ENCODE data around the gene SLC35A3. TPM values are rescaled to one million over a fixed set of nuclear protein-coding genes. Genes with fewer than 3 reads are reported as not detected.
"Not testable (repeated sequence)": the region's sequence is repeated elsewhere in the genome, so short reads cannot be mapped to it uniquely, and the experiment has no call there.

SLC35A3 gene
- total RNA-seq, 1 donor from 2014 or later, result 7.7 TPM

- no peak for DNase-seq
- intact Hi-C loops (cut with DNase I), result no loop called here
- no peak for ATAC-seq (ENCODE audit: poor library complexity)
Measured at GRCh38 chr1:100010804-100011203, 41.0 kb downstream of the SLC35A3 start.

DNA sequence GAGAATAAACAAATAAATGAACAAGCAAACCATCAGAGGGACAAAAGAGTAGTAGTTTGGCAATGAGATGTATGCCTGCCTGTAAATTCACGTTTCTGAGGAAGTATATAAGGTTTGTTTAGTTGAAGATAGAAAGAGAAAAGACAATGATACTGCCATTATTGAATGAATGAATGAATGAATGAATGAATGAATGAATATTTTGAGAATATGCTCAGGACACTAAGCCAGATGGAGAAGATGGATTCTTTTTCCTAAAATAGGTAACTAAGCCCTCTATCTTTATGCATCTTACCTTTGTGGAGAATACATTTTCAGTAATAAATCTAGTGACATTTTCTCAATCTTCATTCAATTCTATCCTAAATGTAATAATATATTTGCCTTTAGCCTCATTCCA is 49.4 kb downstream of the SLC35A3 start:
- intact Hi-C loops (cut with DNase I), result no loop called here
- DNase-seq (no peak), ATAC-seq (ENCODE audit: poor library complexity) (no peak)

DNA sequence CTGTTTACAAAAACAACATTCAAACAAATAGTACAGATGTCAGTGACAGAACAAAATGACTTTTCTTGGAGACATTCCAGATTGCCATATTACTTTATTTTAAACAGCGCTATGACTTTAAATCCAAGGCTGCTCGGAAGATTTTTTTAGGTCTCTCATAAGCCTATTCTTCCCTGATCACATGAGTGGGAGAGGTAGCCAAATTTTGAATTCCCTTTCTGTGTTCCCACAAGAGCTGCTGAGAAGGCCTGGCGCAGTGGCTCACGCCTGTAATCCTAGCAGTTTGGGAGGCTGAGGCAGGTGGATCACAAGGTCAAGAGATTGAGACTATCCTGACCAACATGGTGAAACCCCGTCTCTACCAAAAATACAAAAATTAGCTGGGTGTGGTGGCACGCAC is 53.7 kb downstream of the SLC35A3 start:
- intact Hi-C loops (cut with DNase I), result no loop called here
- ATAC-seq (ENCODE audit: poor library complexity), result peak; percentile 80
- no peak for DNase-seq

DNA sequence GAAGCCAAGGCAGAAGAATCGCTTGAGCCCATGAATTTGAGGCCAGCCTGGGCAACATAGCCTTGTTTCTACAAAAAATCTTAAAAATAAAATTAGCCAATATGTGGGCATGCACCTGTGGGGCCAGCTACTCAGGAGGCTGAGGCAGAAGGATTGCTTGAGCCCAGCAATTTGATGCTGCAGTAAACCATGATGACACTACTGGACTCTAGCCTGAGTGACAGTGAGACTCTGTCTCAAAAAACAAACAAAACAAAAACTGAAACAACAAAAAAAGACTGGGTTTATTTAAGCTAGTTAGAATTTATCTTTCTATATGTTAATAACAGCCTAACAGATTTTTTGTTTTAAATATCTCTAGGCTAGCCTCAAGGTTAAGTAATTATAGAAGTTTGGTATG is 57.4 kb downstream of the SLC35A3 start:
- intact Hi-C loops (cut with DNase I), result no loop called here
- no peak for DNase-seq
- no peak for ATAC-seq (ENCODE audit: poor library complexity)

GRCh38 chr1:100028765-100029164 is 59.0 kb downstream of the SLC35A3 start:
- intact Hi-C loops (cut with DNase I), result no loop called here
- DNase-seq (no peak), ATAC-seq (ENCODE audit: poor library complexity) (no peak)

GRCh38 chr1:100034470-100034869 is 64.7 kb downstream of the SLC35A3 start:
- intact Hi-C loops (cut with DNase I), result no loop called here
- ATAC-seq (ENCODE audit: poor library complexity), result no peak
- DNase-seq, result no peak

GRCh38 chr1:100035214-100035613 is 65.4 kb downstream of the SLC35A3 start:
- no peak for DNase-seq
- intact Hi-C loops (cut with DNase I), result no loop called here
- no peak for ATAC-seq (ENCODE audit: poor library complexity)

GRCh38 chr1:100036718-100037655 is 67.2 kb downstream of the SLC35A3 start:
- peak; percentile 1 for ATAC-seq (ENCODE audit: poor library complexity)
- intact Hi-C loops (cut with DNase I), result no loop called here

GRCh38 chr1:100037656-100037926 is 67.8 kb downstream of the SLC35A3 start:
- no peak for ATAC-seq (ENCODE audit: poor library complexity)
- no peak for DNase-seq
- intact Hi-C loops (cut with DNase I), result no loop called here

More at GRCh38 chr1:100036718-100037655, 67.2 kb downstream of the SLC35A3 start:
- DNase-seq, result no peak

GRCh38 chr1:100037927-100038659 is 68.3 kb downstream of the SLC35A3 start:
- intact Hi-C loops (cut with DNase I), result no loop called here
- ATAC-seq (ENCODE audit: poor library complexity), result peak; percentile 100
- DNase-seq, result peak; percentile 95

- ATAC-seq (ENCODE audit: poor library complexity), result no peak
- DNase-seq, result peak; percentile 77
- intact Hi-C loops (cut with DNase I), result no loop called here
Measured at GRCh38 chr1:100038660-100039287, 69.0 kb downstream of the SLC35A3 start.

DNA sequence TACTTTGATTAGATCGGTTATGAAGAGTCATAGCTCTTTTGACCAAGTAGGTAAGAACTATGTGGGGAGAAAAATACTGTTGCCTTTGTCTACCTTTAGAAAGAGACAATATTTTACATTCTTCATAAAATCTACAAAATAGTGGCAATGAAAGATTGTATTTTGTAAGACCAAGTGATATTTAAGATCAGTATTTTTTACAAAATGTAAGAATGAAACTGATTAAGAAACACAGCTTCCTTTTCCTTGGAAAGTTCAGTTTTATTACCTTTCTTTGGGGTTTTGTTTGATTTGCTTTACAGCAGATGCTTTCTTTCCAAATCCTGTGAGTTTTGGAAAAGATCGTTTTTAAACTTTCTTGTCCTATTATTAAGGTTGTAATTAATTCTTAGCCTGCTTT is 69.8 kb downstream of the SLC35A3 start:
- DNase-seq (no peak), ATAC-seq (ENCODE audit: poor library complexity) (no peak)
- intact Hi-C loops (cut with DNase I), result no loop called here

DNA sequence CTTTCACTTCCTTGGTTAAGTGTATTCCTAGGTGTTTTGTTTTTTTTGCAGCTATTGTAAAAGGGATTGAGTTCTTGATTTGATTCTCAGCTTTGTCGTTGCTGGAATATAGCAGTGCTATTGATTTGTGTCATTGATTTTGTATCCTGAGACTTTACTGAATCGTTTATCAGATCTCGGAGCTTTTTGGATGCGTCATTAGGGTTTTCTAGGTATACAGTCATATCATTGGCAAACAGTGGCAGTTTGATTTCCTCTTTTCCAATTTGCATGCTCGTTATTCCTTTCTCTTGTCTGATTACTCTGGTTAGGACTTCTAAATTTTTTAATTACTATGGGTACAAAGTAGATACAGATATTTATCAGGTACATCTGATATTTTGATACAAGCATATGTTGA is 75.4 kb downstream of the SLC35A3 start:
- ATAC-seq (ENCODE audit: poor library complexity), result no peak
- intact Hi-C loops (cut with DNase I), result no loop called here
- no peak for DNase-seq

DNA sequence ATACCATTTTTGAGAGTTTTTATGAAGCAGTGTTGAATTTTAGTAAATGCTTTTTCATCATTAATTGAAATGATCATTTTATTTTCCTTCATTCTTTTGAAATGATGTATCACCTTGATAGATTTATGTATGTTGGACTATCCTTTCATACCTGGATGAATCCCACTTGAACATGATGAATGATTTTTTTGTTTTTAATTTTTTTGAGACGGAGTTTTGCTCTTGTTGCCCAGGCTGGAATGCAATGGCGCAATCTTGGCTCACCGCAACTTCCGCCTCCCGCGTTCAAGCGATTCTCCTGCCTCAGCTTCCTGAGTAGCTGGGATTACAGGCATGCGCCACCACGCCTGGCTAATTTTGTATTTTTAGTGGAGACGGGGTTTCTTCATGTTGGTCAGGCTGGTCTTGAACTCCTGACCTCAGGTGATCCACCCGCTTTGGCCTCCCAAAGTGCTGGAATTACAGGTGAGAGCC is 77.5 kb downstream of the SLC35A3 start:
- ATAC-seq (ENCODE audit: poor library complexity); intact Hi-C loops (cut with DNase I): not testable (repeated sequence)
- DNase-seq, result peak; percentile 56

DNA sequence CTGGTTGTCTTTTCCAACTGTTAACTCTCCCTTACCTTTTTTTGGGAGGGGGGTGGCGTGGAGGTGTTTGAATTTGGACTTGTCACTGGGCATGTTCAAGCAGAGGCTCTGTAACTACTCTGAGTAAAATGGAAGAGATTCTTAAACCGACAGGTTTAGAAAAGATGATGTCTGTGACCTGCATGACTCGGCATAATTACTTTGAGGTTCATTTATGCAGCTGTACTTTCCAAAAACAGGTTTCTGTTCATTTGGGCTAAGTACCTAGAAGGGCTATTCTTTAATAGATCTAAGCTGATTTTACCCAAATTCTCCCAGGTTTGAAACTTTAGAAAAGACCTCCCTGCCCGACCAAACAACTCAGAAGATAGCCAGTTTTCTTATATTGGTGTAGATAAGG is 80.3 kb downstream of the SLC35A3 start:
- DNase-seq (no peak), ATAC-seq (ENCODE audit: poor library complexity) (no peak)
- intact Hi-C loops (cut with DNase I), result no loop called here

DNA sequence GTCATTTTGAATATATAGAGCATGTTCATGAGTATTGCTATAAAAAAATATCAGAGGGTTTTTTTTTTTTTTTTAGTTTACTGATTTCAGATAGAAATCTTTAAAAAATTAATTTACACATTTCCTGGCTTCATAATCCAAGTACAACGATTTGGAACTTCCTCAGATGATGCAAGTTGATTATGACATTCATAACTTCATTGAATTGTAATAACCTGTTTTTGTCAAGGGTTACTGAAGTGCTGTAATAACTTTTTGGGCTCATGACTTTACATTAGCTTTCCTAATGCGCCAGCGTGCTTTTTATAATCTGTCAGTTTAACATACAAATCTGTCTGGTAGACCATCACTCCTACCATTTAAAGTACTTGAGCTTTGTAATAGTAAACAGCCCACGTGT is 81.6 kb downstream of the SLC35A3 start:
- ATAC-seq (ENCODE audit: poor library complexity) (no peak), DNase-seq (no peak)
- intact Hi-C loops (cut with DNase I), result no loop called here

- intact Hi-C loops (cut with DNase I), result no loop called here
- no peak for ATAC-seq (ENCODE audit: poor library complexity)
- no peak for DNase-seq
Measured at GRCh38 chr1:100051893-100052292, 82.1 kb downstream of the SLC35A3 start.

GRCh38 chr1:100053119-100053518 is 83.3 kb downstream of the SLC35A3 start:
- no peak for ATAC-seq (ENCODE audit: poor library complexity)
- intact Hi-C loops (cut with DNase I), result no loop called here
- DNase-seq, result no peak

DNA sequence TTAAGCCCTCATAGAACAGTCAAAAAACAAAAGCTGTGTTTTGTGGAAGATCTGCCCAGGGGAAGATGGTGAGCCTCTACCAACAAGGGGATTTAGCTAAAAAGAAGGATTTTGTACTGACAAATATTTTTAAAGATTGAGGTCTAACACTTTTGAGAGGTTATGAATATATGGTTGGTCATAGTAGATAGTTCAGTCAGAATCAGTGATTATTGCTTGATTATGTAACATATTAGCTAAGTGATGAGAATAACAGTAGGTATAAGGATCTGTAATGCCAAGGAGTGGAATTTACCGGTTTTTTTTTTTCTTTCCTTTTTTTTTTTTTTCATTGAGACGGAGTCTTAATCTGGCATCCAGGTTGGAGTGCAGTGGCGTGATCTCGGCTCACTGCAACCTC is 83.9 kb downstream of the SLC35A3 start:
- no peak for ATAC-seq (ENCODE audit: poor library complexity)
- intact Hi-C loops (cut with DNase I), result no loop called here
- no peak for DNase-seq

DNA sequence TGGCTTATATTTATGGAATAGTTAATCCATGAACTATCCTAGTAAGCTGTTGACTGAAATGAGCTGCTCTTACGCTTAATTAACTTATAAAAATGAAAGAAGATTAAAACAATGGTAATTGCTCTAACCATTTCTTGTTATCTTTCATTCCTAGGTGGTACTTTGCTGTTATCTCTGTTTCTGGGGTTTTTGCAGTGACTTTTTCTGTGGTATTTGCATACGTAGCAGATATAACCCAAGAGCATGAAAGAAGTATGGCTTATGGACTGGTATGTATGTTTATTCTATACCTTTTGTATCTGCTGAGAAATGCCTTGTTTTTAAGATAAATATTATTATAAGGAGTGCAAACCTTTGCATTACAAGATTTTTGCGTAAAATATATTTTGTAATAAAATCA is 91.9 kb downstream of the SLC35A3 start:
- ATAC-seq (ENCODE audit: poor library complexity), result no peak
- DNase-seq, result no peak
- intact Hi-C loops (cut with DNase I), result no loop called here
